PFSK-1 (cell line): ENCODE data around the gene KIF19.

Experiments
- FOXP2 ChIP-seq: optimal IDR thresholded peaks from 2 replicates; pipeline ENCODE3; 2011; ENCODE audit warnings: borderline replicate concordance, control low read depth, inconsistent platforms; ENCODE audit not compliant: insufficient read depth; ENCODE audit errors: extremely low read length, extremely low read depth
- POLR2AphosphoS5 ChIP-seq: IDR thresholded peaks from 2 replicates; pipeline ENCODE4 v1.6.1; 2012; ENCODE audit warnings: low read depth, mild to moderate bottlenecking, control low read depth, low read length, moderate library complexity
- SIN3A ChIP-seq: IDR thresholded peaks from 2 replicates; pipeline ENCODE4 v1.6.1; 2012; ENCODE audit warnings: mild to moderate bottlenecking, low read length, moderate library complexity, borderline replicate concordance; ENCODE audit not compliant: insufficient read depth
- TAF1 ChIP-seq: IDR thresholded peaks from 2 replicates; pipeline ENCODE4 v1.6.1; 2012; ENCODE audit warnings: low read length, control low read depth, borderline replicate concordance; ENCODE audit not compliant: insufficient read depth
- TF ChIP-seq, protein P1 (sequence below), 2 experiments: IDR thresholded peaks; 2 replicates each; pipeline versions ENCODE4 v1.6.1 to v1.8.0; 2011 to 2012; ENCODE audit warnings: low read depth in 2 of 2, low read length in 2 of 2, control low read depth in 1 of 2, inconsistent platforms in 1 of 2, mild to moderate bottlenecking in 1 of 2, moderate library complexity in 1 of 2; ENCODE audit not compliant: insufficient read depth in 1 of 2

Gene KIF19

DNA sequence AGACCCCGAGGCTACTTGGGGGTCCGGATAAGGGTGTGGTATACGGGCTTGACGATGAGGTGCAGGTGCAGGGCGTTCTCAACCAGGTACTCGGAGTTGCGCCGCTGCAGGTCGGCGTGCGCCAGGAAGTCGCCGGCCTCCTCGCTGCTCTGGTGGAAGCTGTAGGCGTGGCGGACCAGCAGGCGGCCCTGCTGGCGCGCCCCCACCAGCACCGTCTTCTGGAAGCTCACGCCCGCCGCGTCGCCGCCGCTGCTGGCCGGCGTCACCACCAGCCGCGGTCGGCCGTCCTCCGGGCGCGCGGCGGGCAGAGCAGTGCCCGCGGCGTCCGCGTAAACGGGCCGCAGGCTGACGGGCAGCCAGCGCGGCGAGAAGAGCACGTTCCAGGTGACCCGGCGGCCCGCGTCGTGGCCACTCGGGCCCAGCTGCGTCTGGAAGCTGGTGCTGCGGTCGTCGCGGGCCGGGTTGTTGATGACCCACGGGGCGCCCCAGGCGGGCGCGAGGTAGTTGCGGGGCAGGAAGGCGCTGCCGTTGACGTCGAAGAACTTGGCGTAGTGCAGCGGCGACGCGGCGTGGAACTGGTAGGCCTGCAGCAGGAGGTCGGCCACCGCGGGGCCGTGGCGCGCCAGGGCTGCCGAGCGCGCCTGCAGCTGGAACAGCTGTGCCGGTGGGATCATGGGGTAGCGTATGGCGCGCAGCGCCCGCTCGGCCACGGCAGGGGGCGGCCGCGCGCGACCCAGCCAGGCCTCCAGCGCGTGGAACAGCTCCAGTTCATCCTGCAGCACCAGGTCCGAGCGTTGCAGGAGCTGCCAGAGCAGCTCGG lies 30.8 kb downstream of the KIF19 start:
- no peak for TF ChIP-seq FOXP2
- TF ChIP-seq, protein P1, sequence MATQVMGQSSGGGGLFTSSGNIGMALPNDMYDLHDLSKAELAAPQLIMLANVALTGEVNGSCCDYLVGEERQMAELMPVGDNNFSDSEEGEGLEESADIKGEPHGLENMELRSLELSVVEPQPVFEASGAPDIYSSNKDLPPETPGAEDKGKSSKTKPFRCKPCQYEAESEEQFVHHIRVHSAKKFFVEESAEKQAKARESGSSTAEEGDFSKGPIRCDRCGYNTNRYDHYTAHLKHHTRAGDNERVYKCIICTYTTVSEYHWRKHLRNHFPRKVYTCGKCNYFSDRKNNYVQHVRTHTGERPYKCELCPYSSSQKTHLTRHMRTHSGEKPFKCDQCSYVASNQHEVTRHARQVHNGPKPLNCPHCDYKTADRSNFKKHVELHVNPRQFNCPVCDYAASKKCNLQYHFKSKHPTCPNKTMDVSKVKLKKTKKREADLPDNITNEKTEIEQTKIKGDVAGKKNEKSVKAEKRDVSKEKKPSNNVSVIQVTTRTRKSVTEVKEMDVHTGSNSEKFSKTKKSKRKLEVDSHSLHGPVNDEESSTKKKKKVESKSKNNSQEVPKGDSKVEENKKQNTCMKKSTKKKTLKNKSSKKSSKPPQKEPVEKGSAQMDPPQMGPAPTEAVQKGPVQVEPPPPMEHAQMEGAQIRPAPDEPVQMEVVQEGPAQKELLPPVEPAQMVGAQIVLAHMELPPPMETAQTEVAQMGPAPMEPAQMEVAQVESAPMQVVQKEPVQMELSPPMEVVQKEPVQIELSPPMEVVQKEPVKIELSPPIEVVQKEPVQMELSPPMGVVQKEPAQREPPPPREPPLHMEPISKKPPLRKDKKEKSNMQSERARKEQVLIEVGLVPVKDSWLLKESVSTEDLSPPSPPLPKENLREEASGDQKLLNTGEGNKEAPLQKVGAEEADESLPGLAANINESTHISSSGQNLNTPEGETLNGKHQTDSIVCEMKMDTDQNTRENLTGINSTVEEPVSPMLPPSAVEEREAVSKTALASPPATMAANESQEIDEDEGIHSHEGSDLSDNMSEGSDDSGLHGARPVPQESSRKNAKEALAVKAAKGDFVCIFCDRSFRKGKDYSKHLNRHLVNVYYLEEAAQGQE (IDR thresholded peaks at IDR 0.05; ENCODE audit: insufficient read depth in 1 of 2, low read depth in 2 of 2, low read length in 2 of 2) = no peak

DNA sequence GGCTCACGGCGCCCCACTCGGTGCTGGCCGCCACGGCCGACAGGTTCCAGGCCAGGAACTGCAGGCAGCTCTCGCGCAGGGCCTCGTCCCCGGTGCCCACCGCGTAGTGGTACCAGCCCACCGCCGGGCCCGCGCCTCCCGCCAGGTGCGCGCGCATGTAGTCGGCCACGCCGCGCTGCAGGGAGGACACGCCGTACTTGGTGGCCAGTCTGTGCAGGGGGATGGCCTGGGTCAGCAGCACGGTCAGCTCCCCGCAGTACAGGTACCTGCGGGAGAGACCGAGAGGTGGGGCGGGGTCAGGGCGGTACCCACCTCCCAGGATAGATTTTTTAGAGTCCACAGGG lies 31.4 kb downstream of the KIF19 start:
- TF ChIP-seq, protein P1 (IDR thresholded peaks at IDR 0.05; ENCODE audit: insufficient read depth in 1 of 2, low read depth in 2 of 2, low read length in 2 of 2) = no peak
- no peak for TF ChIP-seq FOXP2
- TF ChIP-seq POLR2AphosphoS5 = no peak
- no peak for TF ChIP-seq TAF1
- TF ChIP-seq SIN3A = no peak

DNA sequence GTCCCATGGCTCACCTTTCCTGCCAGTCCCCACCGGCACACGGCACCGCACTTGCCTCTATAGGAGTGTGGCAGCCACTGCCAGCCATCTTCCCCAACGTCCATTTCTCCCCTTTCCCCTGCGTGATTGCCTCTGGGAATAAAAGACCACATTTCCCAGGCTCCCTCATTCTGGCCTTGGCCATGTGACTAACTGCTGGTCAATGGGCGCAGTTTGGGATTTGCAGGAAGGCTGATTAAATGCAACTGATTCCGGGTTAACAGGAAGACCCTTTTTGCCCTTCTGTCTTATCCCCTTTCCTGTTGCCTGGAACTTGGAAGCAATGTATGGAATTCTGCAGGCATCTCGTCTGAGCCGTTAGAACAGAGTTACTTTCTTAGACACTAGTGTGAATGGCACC lies 32.7 kb downstream of the KIF19 start:
- TF ChIP-seq FOXP2 (no peak), POLR2AphosphoS5 (no peak), SIN3A (no peak), TAF1 (no peak)
- TF ChIP-seq, protein P1 (IDR thresholded peaks at IDR 0.05; ENCODE audit: insufficient read depth in 1 of 2, low read depth in 2 of 2, low read length in 2 of 2) = no peak

DNA sequence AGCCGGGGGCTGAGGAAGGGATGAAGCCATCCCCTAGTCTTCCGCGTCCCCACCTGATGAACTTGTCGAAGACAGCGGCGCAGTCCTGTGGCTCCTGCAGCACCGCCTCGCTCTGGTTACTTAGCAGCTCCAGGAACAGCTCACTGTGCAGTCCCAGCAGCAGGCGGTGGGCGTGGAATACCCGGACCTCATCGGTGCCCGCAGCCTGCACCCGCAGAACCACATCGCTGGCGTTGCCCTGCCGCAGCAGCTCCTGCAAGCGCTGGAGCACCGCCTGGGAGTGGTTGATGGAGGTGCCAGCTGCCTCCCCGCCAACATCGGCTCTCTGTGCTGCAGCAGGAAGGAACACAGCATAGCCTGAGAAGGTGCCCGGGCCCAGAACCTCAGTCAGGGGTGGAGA lies 33.9 kb downstream of the KIF19 start:
- TF ChIP-seq, protein P1 (IDR thresholded peaks at IDR 0.05; ENCODE audit: insufficient read depth in 1 of 2, low read depth in 2 of 2, low read length in 2 of 2) = no peak
- TF ChIP-seq POLR2AphosphoS5 = no peak
- TF ChIP-seq TAF1 = no peak
- no peak for TF ChIP-seq SIN3A
- no peak for TF ChIP-seq FOXP2

GRCh38 chr17:74360899-74361229 lies 34.8 kb downstream of the KIF19 start:
- no peak for TF ChIP-seq TAF1
- TF ChIP-seq, protein P1 (IDR thresholded peaks at IDR 0.05; ENCODE audit: insufficient read depth in 1 of 2, low read depth in 2 of 2, low read length in 2 of 2) = no peak
- TF ChIP-seq SIN3A = no peak
- no peak for TF ChIP-seq FOXP2
- TF ChIP-seq POLR2AphosphoS5 = no peak
